HCT116 (cell line): ENCODE data around the gene LZIC. TPM values are rescaled to one million over a fixed set of nuclear protein-coding genes. Genes with fewer than 3 reads are reported as not detected.

Experiments used
- ATAC-seq: fragments of 200-7000 bp; cut with Tn5 transposase; 2 replicates; pipeline ENCODE4 v1.9.1; 2020; ENCODE audit warnings: mild to moderate bottlenecking, moderate library complexity
- BruUV-seq: library from RNA; stranded (reverse); fragments of 400-500 nt; replicated peaks from 2 replicates; lab custom pipeline; 2021; lab: Mats Ljungman, UMichigan
- CTCF ChIA-PET: fragments of 300-600 bp; sonication (Branson Sonifier 250); formaldehyde crosslinking; loops from one replicate; lab custom pipeline; 2021; ENCODE audit warnings: antibody characterized with exemption; lab: Charles Lee
- POLR2A ChIA-PET: fragments of 300-600, 350-600 bp; sonication (Branson Sonifier 250); formaldehyde crosslinking; loops from one replicate; lab custom pipeline; 2021; ENCODE audit warnings: antibody characterized with exemption; lab: Charles Lee
- RAD21 ChIA-PET, 2 experiments: fragments of 300-600 bp; sonication (Branson Sonifier 250); formaldehyde crosslinking; loops; one replicate each; lab custom pipeline; 2023; ENCODE audit warnings: low total read pairs in 2 of 2; ENCODE audit not compliant: uncharacterized antibody in 2 of 2, unreplicated experiment in 2 of 2, low non-redundant PET in 1 of 2; lab: Charles Lee
- DNase-seq: peaks from one replicate; pipeline ENCODE4 v3.0.0-alpha.2; 2010; ENCODE audit warnings: low read depth, low spot score
- H2AFZ ChIP-seq: fragments of 200-600 bp; shearing (Covaris generic), sonication (generic); 2 replicates; pipeline ENCODE4 v1.6.1; 2017; ENCODE audit warnings: low read depth, mixed run types, mixed read lengths, antibody characterized with exemption, low read length; ENCODE audit not compliant: poor library complexity, severe bottlenecking
- H3K27ac ChIP-seq: 2 replicates; pipeline ENCODE4 v1.5.1; 2012; ENCODE audit warnings: low read depth, low read length
- H3K27me3 ChIP-seq: fragments of 200-600 bp; sonication (generic); 2 replicates; pipeline ENCODE4 v1.6.1; 2016; ENCODE audit warnings: mixed run types, low read length, mixed read lengths; ENCODE audit not compliant: insufficient read depth
- H3K36me3 ChIP-seq, 2 experiments: fragments of 200-500 bp in 1 of 2; fragments of 200-600 bp in 1 of 2; sonication (Bioruptor generic) in 1 of 2; sonication (generic) in 1 of 2; 2 replicates each; pipeline versions ENCODE4 v1.5.1 to v1.6.1; 2014 to 2016; ENCODE audit warnings: low read length in 2 of 2, inconsistent platforms in 1 of 2, mixed read lengths in 1 of 2, mixed run types in 1 of 2; ENCODE audit not compliant: insufficient read depth in 2 of 2, control insufficient read depth in 1 of 2
- H3K4me1 ChIP-seq, 2 experiments: fragments of 200-600 bp in 1 of 2; sonication (generic) in 1 of 2; 2 replicates each; pipeline versions ENCODE4 v1.5.1 to v1.6.1; 2012 to 2017; ENCODE audit warnings: low read length in 2 of 2, inconsistent platforms in 1 of 2, mild to moderate bottlenecking in 1 of 2, mixed read lengths in 1 of 2, mixed run types in 1 of 2, moderate library complexity in 1 of 2; ENCODE audit not compliant: insufficient read depth in 2 of 2, control insufficient read depth in 1 of 2
- H3K4me2 ChIP-seq: fragments of 200-600 bp; sonication (generic); 2 replicates; pipeline ENCODE4 v1.6.1; 2017; ENCODE audit warnings: mixed run types, low read length, mixed read lengths
- H3K4me3 ChIP-seq, 2 experiments: fragments of 200-600 bp in 1 of 2; sonication (generic) in 1 of 2; replicated peaks in 1 of 2; 2 replicates each; pipeline ENCODE4 v1.5.1; 2011 to 2016; ENCODE audit warnings: low read length in 2 of 2, control low read depth in 1 of 2, low read depth in 1 of 2, mild to moderate bottlenecking in 1 of 2, mixed read lengths in 1 of 2, mixed run types in 1 of 2
- H3K79me2 ChIP-seq: fragments of 200-600 bp; sonication (generic); 2 replicates; pipeline ENCODE4 v1.6.1; 2017; ENCODE audit warnings: mild to moderate bottlenecking, mixed run types, low read length, moderate library complexity, mixed read lengths; ENCODE audit not compliant: insufficient read depth
- H3K9ac ChIP-seq: fragments of 200-600 bp; sonication (generic); 2 replicates; pipeline ENCODE4 v1.6.1; 2016; ENCODE audit warnings: low read length, mixed read lengths
- H3K9me2 ChIP-seq: fragments of 200-600 bp; sonication (generic), shearing (Covaris generic); 2 replicates; pipeline ENCODE4 v1.6.1; 2017; ENCODE audit warnings: mixed run types, mild to moderate bottlenecking, moderate library complexity; ENCODE audit not compliant: insufficient read depth
- H3K9me3 ChIP-seq, 2 experiments: fragments of 200-500 bp in 1 of 2; fragments of 200-600 bp in 1 of 2; sonication (Bioruptor generic) in 1 of 2; sonication (generic) in 1 of 2; 2 replicates each; pipeline ENCODE4 v1.6.1; 2014 to 2017; ENCODE audit warnings: low read length in 2 of 2, mixed read lengths in 2 of 2, inconsistent platforms in 1 of 2, low read depth in 1 of 2, mild to moderate bottlenecking in 1 of 2, mixed run types in 1 of 2, moderate library complexity in 1 of 2; ENCODE audit not compliant: control insufficient read depth in 1 of 2, insufficient read depth in 1 of 2
- H4K20me1 ChIP-seq: fragments of 200-600 bp; sonication (generic), shearing (Covaris generic); 2 replicates; pipeline ENCODE4 v1.6.1; 2017; ENCODE audit warnings: mixed run types, mild to moderate bottlenecking, moderate library complexity; ENCODE audit not compliant: insufficient read depth
- CBX3 ChIP-seq: IDR thresholded peaks from 2 replicates; pipeline ENCODE4 v1.6.1; 2012; ENCODE audit warnings: low read depth
- CEBPB ChIP-seq: IDR thresholded peaks from 2 replicates; pipeline ENCODE4 v1.6.1; 2012; ENCODE audit warnings: low read depth
- ELF1 ChIP-seq: IDR thresholded peaks from 2 replicates; pipeline ENCODE4 v1.6.1; 2012; ENCODE audit warnings: low read depth, borderline replicate concordance
- EZH2phosphoT487 ChIP-seq: fragments of 200-600 bp; IDR thresholded peaks from 2 replicates; pipeline ENCODE4 v1.6.1; 2018; ENCODE audit warnings: antibody characterized with exemption, borderline replicate concordance
- FOSL1 ChIP-seq: IDR thresholded peaks from 2 replicates; pipeline ENCODE4 v1.6.1; 2012; ENCODE audit warnings: low read depth
- JUND ChIP-seq: IDR thresholded peaks from 2 replicates; pipeline ENCODE4 v1.6.1; 2012
- POLR2A ChIP-seq: IDR thresholded peaks from 2 replicates; pipeline ENCODE4 v1.7.0; 2011; ENCODE audit warnings: borderline replicate concordance; ENCODE audit not compliant: insufficient read depth, insufficient read length; ENCODE audit errors: extremely low read depth
- RAD21 ChIP-seq: IDR thresholded peaks from 2 replicates; pipeline ENCODE4 v1.6.1; 2012; ENCODE audit warnings: low read depth, mild to moderate bottlenecking
- SIN3A ChIP-seq: IDR thresholded peaks from 2 replicates; pipeline ENCODE4 v1.6.1; 2012; ENCODE audit warnings: low read depth
- YY1 ChIP-seq: IDR thresholded peaks from 2 replicates; pipeline ENCODE4 v1.6.1; 2011; ENCODE audit warnings: low read length, low read depth, moderate library complexity, mild to moderate bottlenecking; ENCODE audit not compliant: insufficient replicate concordance; ENCODE audit errors: extremely low read depth
- ZNF274 ChIP-seq: fragments of 200-500 bp; sonication (Bioruptor generic); IDR thresholded peaks from 2 replicates; pipeline ENCODE4 v1.6.1; 2014; ENCODE audit warnings: mild to moderate bottlenecking, low read depth, low read length, inconsistent platforms
- intact Hi-C: fragments of 100-400 bp; cut with micrococcal nuclease; formaldehyde crosslinking; loops from 2 replicates; pipeline ENCODE4 v1.10.0; 2022
- total RNA-seq: library from RNA; stranded (reverse); gene quantifications from one replicate; pipeline ENCODE4 v1.2.1, GENCODE V29; 2021; ENCODE audit not compliant: unreplicated experiment
- TF ChIP-seq, protein P1 (sequence below): IDR thresholded peaks from 2 replicates; pipeline ENCODE4 v1.6.1; 2012
- TF ChIP-seq, protein P2 (sequence below): IDR thresholded peaks from 2 replicates; pipeline ENCODE4 v1.6.1; 2011; ENCODE audit warnings: mild to moderate bottlenecking, low read length, moderate library complexity; ENCODE audit not compliant: insufficient replicate concordance; ENCODE audit errors: extremely low read depth
- TF ChIP-seq, protein P3 (sequence below): IDR thresholded peaks from 2 replicates; pipeline ENCODE4 v1.6.1; 2012; ENCODE audit warnings: low read depth

The LZIC gene
- total RNA-seq, 1 experiment from 2014 or later, result 26.6 TPM

DNA sequence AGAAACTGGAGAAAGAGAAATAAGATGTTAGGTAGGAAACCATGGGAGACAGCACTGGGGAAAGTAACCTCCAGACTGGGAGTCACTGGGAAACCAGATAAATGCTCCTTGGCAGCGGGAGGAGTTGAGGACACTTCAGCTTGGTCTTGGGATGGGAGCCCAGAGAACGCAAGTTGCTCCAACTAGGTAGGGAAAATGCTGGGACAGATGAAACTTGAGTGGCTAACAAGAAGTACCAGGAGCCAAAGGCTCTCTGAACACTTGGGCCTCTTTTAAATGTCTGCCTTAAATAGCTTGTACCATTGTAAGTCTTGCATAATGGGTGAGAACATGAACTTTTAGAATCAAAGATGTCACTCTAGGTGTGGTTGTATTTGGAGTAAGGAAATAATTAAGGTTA lies 3.1 kb upstream of the LZIC start:
- H3K27me3 ChIP-seq, result no peaks in the 10 kb centered on the region
- H3K9me3 ChIP-seq, result no peaks in the 10 kb centered on the region
- no peak for DNase-seq
- H3K4me1 ChIP-seq, result peaks cover 8 to 15% of the 10 kb centered on the region in 2 experiments; a peak in 3 of 4 replicates
- TF ChIP-seq, protein P1, sequence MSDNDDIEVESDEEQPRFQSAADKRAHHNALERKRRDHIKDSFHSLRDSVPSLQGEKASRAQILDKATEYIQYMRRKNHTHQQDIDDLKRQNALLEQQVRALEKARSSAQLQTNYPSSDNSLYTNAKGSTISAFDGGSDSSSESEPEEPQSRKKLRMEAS, result no peak
- TF ChIP-seq, protein P2, sequence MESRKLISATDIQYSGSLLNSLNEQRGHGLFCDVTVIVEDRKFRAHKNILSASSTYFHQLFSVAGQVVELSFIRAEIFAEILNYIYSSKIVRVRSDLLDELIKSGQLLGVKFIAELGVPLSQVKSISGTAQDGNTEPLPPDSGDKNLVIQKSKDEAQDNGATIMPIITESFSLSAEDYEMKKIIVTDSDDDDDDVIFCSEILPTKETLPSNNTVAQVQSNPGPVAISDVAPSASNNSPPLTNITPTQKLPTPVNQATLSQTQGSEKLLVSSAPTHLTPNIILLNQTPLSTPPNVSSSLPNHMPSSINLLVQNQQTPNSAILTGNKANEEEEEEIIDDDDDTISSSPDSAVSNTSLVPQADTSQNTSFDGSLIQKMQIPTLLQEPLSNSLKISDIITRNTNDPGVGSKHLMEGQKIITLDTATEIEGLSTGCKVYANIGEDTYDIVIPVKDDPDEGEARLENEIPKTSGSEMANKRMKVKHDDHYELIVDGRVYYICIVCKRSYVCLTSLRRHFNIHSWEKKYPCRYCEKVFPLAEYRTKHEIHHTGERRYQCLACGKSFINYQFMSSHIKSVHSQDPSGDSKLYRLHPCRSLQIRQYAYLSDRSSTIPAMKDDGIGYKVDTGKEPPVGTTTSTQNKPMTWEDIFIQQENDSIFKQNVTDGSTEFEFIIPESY, result no peak
- TF ChIP-seq CBX3 (no peak), FOSL1 (no peak), YY1 (no peak), ZNF274 (no peak), SIN3A (no peak), JUND (no peak), EZH2phosphoT487 (no peak), POLR2A (no peak), CEBPB (no peak), RAD21 (no peak), ELF1 (no peak)
- TF ChIP-seq, protein P3, sequence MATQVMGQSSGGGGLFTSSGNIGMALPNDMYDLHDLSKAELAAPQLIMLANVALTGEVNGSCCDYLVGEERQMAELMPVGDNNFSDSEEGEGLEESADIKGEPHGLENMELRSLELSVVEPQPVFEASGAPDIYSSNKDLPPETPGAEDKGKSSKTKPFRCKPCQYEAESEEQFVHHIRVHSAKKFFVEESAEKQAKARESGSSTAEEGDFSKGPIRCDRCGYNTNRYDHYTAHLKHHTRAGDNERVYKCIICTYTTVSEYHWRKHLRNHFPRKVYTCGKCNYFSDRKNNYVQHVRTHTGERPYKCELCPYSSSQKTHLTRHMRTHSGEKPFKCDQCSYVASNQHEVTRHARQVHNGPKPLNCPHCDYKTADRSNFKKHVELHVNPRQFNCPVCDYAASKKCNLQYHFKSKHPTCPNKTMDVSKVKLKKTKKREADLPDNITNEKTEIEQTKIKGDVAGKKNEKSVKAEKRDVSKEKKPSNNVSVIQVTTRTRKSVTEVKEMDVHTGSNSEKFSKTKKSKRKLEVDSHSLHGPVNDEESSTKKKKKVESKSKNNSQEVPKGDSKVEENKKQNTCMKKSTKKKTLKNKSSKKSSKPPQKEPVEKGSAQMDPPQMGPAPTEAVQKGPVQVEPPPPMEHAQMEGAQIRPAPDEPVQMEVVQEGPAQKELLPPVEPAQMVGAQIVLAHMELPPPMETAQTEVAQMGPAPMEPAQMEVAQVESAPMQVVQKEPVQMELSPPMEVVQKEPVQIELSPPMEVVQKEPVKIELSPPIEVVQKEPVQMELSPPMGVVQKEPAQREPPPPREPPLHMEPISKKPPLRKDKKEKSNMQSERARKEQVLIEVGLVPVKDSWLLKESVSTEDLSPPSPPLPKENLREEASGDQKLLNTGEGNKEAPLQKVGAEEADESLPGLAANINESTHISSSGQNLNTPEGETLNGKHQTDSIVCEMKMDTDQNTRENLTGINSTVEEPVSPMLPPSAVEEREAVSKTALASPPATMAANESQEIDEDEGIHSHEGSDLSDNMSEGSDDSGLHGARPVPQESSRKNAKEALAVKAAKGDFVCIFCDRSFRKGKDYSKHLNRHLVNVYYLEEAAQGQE, result no peak
- H2AFZ ChIP-seq, result no peak overlapping the region
- POLR2A ChIA-PET, result no interaction called here
- H3K9ac ChIP-seq, result no peak overlapping the region
- no peaks in the 10 kb centered on the region for H4K20me1 ChIP-seq
- no peak overlapping the region for H3K4me2 ChIP-seq
- RAD21 ChIA-PET, result no interaction called here
- no peak for ATAC-seq
- no peaks in the 10 kb centered on the region for H3K36me3 ChIP-seq
- peaks cover 14% of the 10 kb centered on the region for H3K79me2 ChIP-seq
- intact Hi-C loops, result no loop called here
- CTCF ChIA-PET, result no interaction called here
- no TSS peak for BruUV-seq
- H3K4me3 ChIP-seq, result no peak overlapping the region
- no peak overlapping the region for H3K27ac ChIP-seq
- H3K9me2 ChIP-seq, result no peaks in the 10 kb centered on the region
